Measurements from ENCODE around the gene TTC7B. TPM values are rescaled to one million over a fixed set of nuclear protein-coding genes. Genes with fewer than 3 reads are reported as not detected.
"Not testable (repeated sequence)": the region's sequence is repeated elsewhere in the genome, so short reads cannot be mapped to it uniquely, and the experiment has no call there.

TTC7B gene
- total RNA-seq, 4 donors from 2014 or later = 8.4 to 11.2 (median 9.2) TPM

- Histone ChIP-seq H3K4me3 (no peak overlapping the region), H3K9me3 (no peaks in the 10 kb centered on the region), H3K36me3 (no peaks in the 10 kb centered on the region), H3K4me1 (no peaks in the 10 kb centered on the region), H3K27me3 (no peaks in the 10 kb centered on the region), H3K27ac (no peak overlapping the region)
- intact Hi-C loops (cut with DNase I; ENCODE audit: low total_unique reads) (no loop called here), in situ Hi-C loops (cut with MboI; ENCODE audit: low pct_ligation_motif_present in 1 of 4, low pct_unique_long_range_greater_than_20kb in 1 of 4, low sequenced_read_pairs in 3 of 4) (no loop called here)
- DNase-seq = no peak
- WGBS, 2 donors (ENCODE audit: low coverage in 1 of 2) = 70 to 75% methylated on average over 6 of the region's 6 CpGs
- no peak for TF ChIP-seq POLR2AphosphoS5 (IDR thresholded peaks at IDR 0.05)
- no peak for TF ChIP-seq POLR2A (IDR thresholded peaks at IDR 0.05)
- no peak for TF ChIP-seq CTCF (IDR thresholded peaks at IDR 0.05)
Observed at GRCh38 chr14:90857866-90858265, 41.6 kb upstream of the TTC7B start.

GRCh38 chr14:90856115-90856514, 39.9 kb upstream of the TTC7B start:
- in situ Hi-C loops (cut with MboI; ENCODE audit: low pct_ligation_motif_present in 1 of 4, low pct_unique_long_range_greater_than_20kb in 1 of 4, low sequenced_read_pairs in 3 of 4); H3K4me1 ChIP-seq; DNase-seq; H3K4me3 ChIP-seq; H3K27ac ChIP-seq; intact Hi-C loops (cut with DNase I; ENCODE audit: low total_unique reads); H3K27me3 ChIP-seq; H3K36me3 ChIP-seq; H3K9me3 ChIP-seq: not testable (repeated sequence)
- 33 to 80% methylated on average over 1 to 5 of the region's 5 CpGs for WGBS, 2 donors (ENCODE audit: low coverage in 1 of 2)

GRCh38 chr14:90853116-90853515, 36.9 kb upstream of the TTC7B start:
- intact Hi-C loops (cut with DNase I; ENCODE audit: low total_unique reads) = no loop called here
- Histone ChIP-seq H3K9me3 (no peaks in the 10 kb centered on the region), H3K27ac (no peak overlapping the region), H3K36me3 (no peaks in the 10 kb centered on the region), H3K4me1 (no peaks in the 10 kb centered on the region), H3K4me3 (no peak overlapping the region), H3K27me3 (no peaks in the 10 kb centered on the region)
- TF ChIP-seq POLR2A (IDR thresholded peaks at IDR 0.05) (no peak), POLR2AphosphoS5 (IDR thresholded peaks at IDR 0.05) (no peak), EP300 (IDR thresholded peaks at IDR 0.05; ENCODE audit: low read depth) (no peak), CTCF (IDR thresholded peaks at IDR 0.05) (no peak)
- in situ Hi-C loops (cut with MboI; ENCODE audit: low pct_ligation_motif_present in 1 of 4, low pct_unique_long_range_greater_than_20kb in 1 of 4, low sequenced_read_pairs in 3 of 4) = no loop called here
- no peak for DNase-seq

GRCh38 chr14:90851327-90852036, 35.3 kb upstream of the TTC7B start:
- Histone ChIP-seq H3K27me3 (no peaks in the 10 kb centered on the region), H3K9me3 (no peaks in the 10 kb centered on the region), H3K4me1 (no peaks in the 10 kb centered on the region), H3K27ac (no peak overlapping the region), H3K36me3 (no peaks in the 10 kb centered on the region), H3K4me3 (no peak overlapping the region)
- intact Hi-C loops (cut with DNase I; ENCODE audit: low total_unique reads) = no loop called here
- in situ Hi-C loops (cut with MboI; ENCODE audit: low pct_ligation_motif_present in 1 of 4, low pct_unique_long_range_greater_than_20kb in 1 of 4, low sequenced_read_pairs in 3 of 4) = no loop called here
- DNase-seq = no peak
- 84 to 86% methylated on average over 4 to 5 of the region's 5 CpGs for WGBS, 2 donors (ENCODE audit: low coverage in 1 of 2)
- TF ChIP-seq POLR2A (IDR thresholded peaks at IDR 0.05) = no peak
- no peak for TF ChIP-seq POLR2AphosphoS5 (IDR thresholded peaks at IDR 0.05)
- TF ChIP-seq CTCF (IDR thresholded peaks at IDR 0.05) = no peak
- TF ChIP-seq EP300 (IDR thresholded peaks at IDR 0.05; ENCODE audit: low read depth) = no peak

GRCh38 chr14:90850487-90850886, 34.3 kb upstream of the TTC7B start:
- DNase-seq = no peak
- Histone ChIP-seq H3K9me3 (no peaks in the 10 kb centered on the region), H3K27ac (no peak overlapping the region), H3K4me1 (no peaks in the 10 kb centered on the region), H3K27me3 (no peaks in the 10 kb centered on the region), H3K4me3 (no peak overlapping the region), H3K36me3 (no peaks in the 10 kb centered on the region)
- 44 to 56% methylated on average over 3 of the region's 3 CpGs for WGBS, 2 donors (ENCODE audit: low coverage in 1 of 2)
- TF ChIP-seq CTCF (IDR thresholded peaks at IDR 0.05) = no peak
- no peak for TF ChIP-seq POLR2AphosphoS5 (IDR thresholded peaks at IDR 0.05)
- TF ChIP-seq EP300 (IDR thresholded peaks at IDR 0.05; ENCODE audit: low read depth) = no peak
- TF ChIP-seq POLR2A (IDR thresholded peaks at IDR 0.05) = no peak
- intact Hi-C loops (cut with DNase I; ENCODE audit: low total_unique reads) = no loop called here
- in situ Hi-C loops (cut with MboI; ENCODE audit: low pct_ligation_motif_present in 1 of 4, low pct_unique_long_range_greater_than_20kb in 1 of 4, low sequenced_read_pairs in 3 of 4) = no loop called here
